Karpas-422 (cell line): Measurements from ENCODE around the gene TRIM32. TPM values are rescaled to one million over a fixed set of nuclear protein-coding genes. Genes with fewer than 3 reads are reported as not detected.

Source experiments
- DNase-seq: peaks from one replicate; pipeline ENCODE4 v3.0.0-alpha.2; 2015
- H2AFZ ChIP-seq: fragments of 200-600 bp; sonication (generic); 2 replicates; pipeline ENCODE4 v1.6.1; 2014; ENCODE audit warnings: antibody characterized with exemption, low read length, mixed read lengths
- H3K27ac ChIP-seq: fragments of 200-600 bp; sonication (generic); 2 replicates; pipeline ENCODE4 v1.5.1; 2014; ENCODE audit warnings: mild to moderate bottlenecking, low read length, moderate library complexity
- H3K27me3 ChIP-seq: fragments of 200-600 bp; sonication (generic); 2 replicates; pipeline ENCODE4 v1.6.1; 2014; ENCODE audit warnings: low read length, mixed read lengths
- H3K36me3 ChIP-seq: fragments of 200-600 bp; sonication (generic); 2 replicates; pipeline ENCODE4 v1.6.1; 2014; ENCODE audit warnings: low read length, mixed read lengths; ENCODE audit not compliant: insufficient read depth
- H3K4me1 ChIP-seq: fragments of 200-600 bp; sonication (generic); 2 replicates; pipeline ENCODE4 v1.6.1; 2014; ENCODE audit warnings: mild to moderate bottlenecking, low read length, mixed read lengths
- H3K4me2 ChIP-seq: fragments of 200-600 bp; sonication (generic); 2 replicates; pipeline ENCODE4 v1.6.1; 2014; ENCODE audit warnings: low read length, low read depth, mild to moderate bottlenecking; ENCODE audit not compliant: poor library complexity, severe bottlenecking
- H3K4me3 ChIP-seq: fragments of 200-600 bp; sonication (generic); 2 replicates; pipeline ENCODE4 v1.5.1; 2014; ENCODE audit warnings: mild to moderate bottlenecking, antibody characterized with exemption, low read length, mixed read lengths
- H3K79me2 ChIP-seq: fragments of 200-600 bp; sonication (generic); 2 replicates; pipeline ENCODE4 v1.6.1; 2014; ENCODE audit warnings: mild to moderate bottlenecking, low read length, mixed read lengths
- H3K9ac ChIP-seq: fragments of 200-600 bp; sonication (generic); 2 replicates; pipeline ENCODE4 v1.6.0; 2014; ENCODE audit warnings: low read length
- H3K9me2 ChIP-seq: fragments of 200-600 bp; sonication (generic), shearing (Covaris generic); replicated peaks from 2 replicates; pipeline ENCODE4 v1.6.0; 2014; ENCODE audit warnings: mild to moderate bottlenecking, low read length, moderate library complexity; ENCODE audit not compliant: insufficient read depth
- H3K9me3 ChIP-seq: fragments of 300-700, 200-600 bp; sonication (generic); 2 replicates; pipeline ENCODE4 v1.6.1; 2014; ENCODE audit warnings: low read length, mixed read lengths
- H4K20me1 ChIP-seq: fragments of 200-600 bp; sonication (generic); 2 replicates; pipeline ENCODE4 v1.6.1; 2014; ENCODE audit warnings: mild to moderate bottlenecking, antibody characterized with exemption, low read length, low read depth; ENCODE audit not compliant: insufficient read depth
- total RNA-seq: library from RNA; depleted of rRNA; stranded (reverse); fragments of >200 nt; shearing (Covaris generic); gene quantifications from 2 replicates; pipeline ENCODE4 v1.2.3, GENCODE V29; 2014; ENCODE audit warnings: low replicate concordance

The TRIM32 gene
- total RNA-seq, 1 experiment from 2014 or later, result 20.7 TPM

DNA sequence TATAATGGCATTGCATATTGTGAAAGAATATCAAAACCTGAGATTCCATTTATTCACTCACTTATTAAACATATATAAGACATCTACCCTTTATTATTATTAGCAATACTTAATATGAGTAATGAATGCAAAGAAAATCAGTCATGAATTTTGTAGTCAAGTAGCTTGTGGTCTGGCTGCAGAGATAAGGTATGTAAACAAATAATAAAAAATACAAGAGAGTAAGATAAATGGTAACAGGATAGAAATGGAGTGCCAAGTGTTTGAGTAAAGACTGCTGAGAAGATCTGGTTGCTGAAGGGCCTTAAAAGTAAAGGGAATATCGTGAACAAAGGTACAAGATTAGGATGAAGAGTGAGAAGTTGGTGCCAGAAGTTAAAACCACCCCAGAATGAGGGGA lies 18.4 kb downstream of the TRIM32 start:
- H3K4me1 ChIP-seq, result no peaks in the 10 kb centered on the region
- H3K4me3 ChIP-seq, result no peak overlapping the region
- H3K79me2 ChIP-seq, result no peaks in the 10 kb centered on the region
- H2AFZ ChIP-seq, result no peak overlapping the region
- H3K9ac ChIP-seq, result no peak overlapping the region
- no peak for DNase-seq
- H3K27me3 ChIP-seq, result no peaks in the 10 kb centered on the region
- 0 out of 2 replicates have a peak, but pooled peaks cover 10% of the 10 kb centered on the region for H4K20me1 ChIP-seq
- H3K9me3 ChIP-seq, result no peaks in the 10 kb centered on the region
- 0 out of 2 replicates have a peak, but pooled peaks cover 1% of the 10 kb centered on the region for H3K36me3 ChIP-seq
- no peaks in the 10 kb centered on the region for H3K9me2 ChIP-seq
- H3K27ac ChIP-seq, result no peak overlapping the region
- no peak overlapping the region for H3K4me2 ChIP-seq

DNA sequence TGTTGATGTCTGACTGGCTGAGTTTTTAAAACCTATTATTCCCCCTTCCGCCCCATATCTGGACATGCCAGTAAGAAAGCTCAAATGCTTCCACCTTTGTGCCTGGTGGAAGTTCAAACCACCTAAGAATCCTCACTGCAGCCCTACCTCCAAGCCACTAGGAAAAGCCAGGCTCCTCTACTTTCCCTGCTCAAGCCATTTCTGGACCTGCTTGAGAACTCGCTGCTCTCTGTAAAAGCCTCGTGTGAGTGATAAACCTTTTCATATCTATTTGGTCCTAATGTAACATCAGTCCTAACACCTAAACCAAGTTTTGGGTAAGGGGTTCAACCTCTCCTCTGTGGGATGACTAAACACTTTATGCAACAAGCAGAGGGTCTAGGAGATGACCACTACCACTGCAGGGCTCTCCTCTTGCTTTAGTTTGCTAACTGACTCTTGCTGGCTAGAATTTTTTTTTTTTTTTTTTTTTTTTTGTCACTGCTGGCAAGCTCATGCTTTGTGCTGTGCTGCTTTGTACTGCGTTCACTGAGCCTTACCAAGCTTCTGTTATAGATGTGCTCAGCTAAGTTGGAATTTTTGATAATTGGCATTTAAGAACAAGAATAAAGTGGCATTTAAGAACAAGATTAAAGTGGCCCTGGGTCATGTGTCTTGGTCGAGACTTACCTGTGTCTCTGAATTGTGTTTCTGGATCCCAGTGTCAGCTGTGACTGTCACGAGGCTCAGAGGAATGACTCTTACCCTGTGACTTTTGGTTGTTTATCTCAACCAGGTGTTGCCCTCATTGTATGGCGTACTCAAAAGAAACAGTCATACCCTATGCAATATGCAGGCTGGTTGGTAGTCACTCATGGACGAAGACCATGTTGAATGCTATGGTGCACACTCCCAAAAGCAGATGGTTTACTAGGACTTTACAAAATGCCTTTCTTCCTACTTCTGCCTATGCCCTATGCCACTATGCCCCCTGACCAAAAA lies 19.5 kb downstream of the TRIM32 start:
- Histone ChIP-seq H3K9me2 (no peaks in the 10 kb centered on the region), H3K27ac (no peak overlapping the region), H3K9me3 (no peaks in the 10 kb centered on the region), H4K20me1 (0 out of 2 replicates have a peak, but pooled peaks cover 10% of the 10 kb centered on the region), H3K4me2 (no peak overlapping the region), H3K27me3 (no peaks in the 10 kb centered on the region), H3K79me2 (no peaks in the 10 kb centered on the region), H3K4me1 (no peaks in the 10 kb centered on the region), H3K9ac (no peak overlapping the region), H2AFZ (no peak overlapping the region), H3K4me3 (no peak overlapping the region), H3K36me3 (no peaks in the 10 kb centered on the region)
- no peak for DNase-seq

DNA sequence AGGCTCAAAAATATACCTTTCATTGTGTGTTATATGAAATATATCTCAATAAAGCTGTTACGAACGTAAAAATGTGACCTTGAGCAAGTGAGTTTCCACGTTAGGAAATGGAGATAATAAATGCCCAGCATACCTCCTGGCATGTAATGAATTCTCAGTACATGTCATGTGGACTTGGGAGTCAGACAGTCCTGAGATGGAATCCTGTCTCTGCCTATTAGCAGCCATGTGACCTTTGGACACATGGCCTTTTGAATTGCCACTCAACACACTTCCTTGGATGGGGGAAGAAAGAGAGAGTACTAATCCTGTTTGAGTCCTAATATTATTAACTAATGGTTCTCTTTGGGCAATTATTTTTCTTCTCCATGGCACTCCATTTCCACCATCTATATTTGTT lies 25.7 kb downstream of the TRIM32 start:
- no peak overlapping the region for H3K9ac ChIP-seq
- H4K20me1 ChIP-seq, result no peaks in the 10 kb centered on the region
- H3K4me2 ChIP-seq, result no peak overlapping the region
- no peaks in the 10 kb centered on the region for H3K36me3 ChIP-seq
- H3K27me3 ChIP-seq, result no peaks in the 10 kb centered on the region
- H3K27ac ChIP-seq, result no peak overlapping the region
- no peak overlapping the region for H2AFZ ChIP-seq
- H3K9me3 ChIP-seq, result no peaks in the 10 kb centered on the region
- no peak for DNase-seq
- no peaks in the 10 kb centered on the region for H3K9me2 ChIP-seq
- H3K79me2 ChIP-seq, result no peaks in the 10 kb centered on the region
- no peak overlapping the region for H3K4me3 ChIP-seq
- no peaks in the 10 kb centered on the region for H3K4me1 ChIP-seq

DNA sequence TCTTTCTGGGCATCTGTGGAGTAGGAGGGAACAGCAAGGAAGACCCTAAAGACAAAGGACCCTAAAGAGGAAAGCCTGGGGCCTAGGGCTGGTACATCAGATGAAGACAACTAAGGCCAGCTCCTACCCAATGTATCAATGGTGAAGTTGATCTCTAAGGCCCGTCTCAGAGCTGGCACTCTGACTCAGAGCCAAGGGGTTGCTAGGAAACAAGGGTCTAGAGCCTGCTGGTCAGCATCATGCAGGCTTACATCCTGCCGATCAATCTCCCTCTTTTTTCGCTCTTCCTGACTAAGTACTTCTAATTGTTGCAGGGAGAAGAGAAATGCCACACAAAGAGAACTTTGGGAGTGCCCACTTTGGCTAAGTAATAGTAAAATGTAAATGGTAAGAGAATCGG lies 26.2 kb downstream of the TRIM32 start:
- no peaks in the 10 kb centered on the region for H3K9me2 ChIP-seq
- H2AFZ ChIP-seq, result no peak overlapping the region
- no peak overlapping the region for H3K9ac ChIP-seq
- no peaks in the 10 kb centered on the region for H4K20me1 ChIP-seq
- DNase-seq, result no peak
- no peaks in the 10 kb centered on the region for H3K27me3 ChIP-seq
- H3K4me1 ChIP-seq, result no peaks in the 10 kb centered on the region
- no peak overlapping the region for H3K27ac ChIP-seq
- H3K9me3 ChIP-seq, result no peaks in the 10 kb centered on the region
- no peak overlapping the region for H3K4me3 ChIP-seq
- no peak overlapping the region for H3K4me2 ChIP-seq
- no peaks in the 10 kb centered on the region for H3K79me2 ChIP-seq
- no peaks in the 10 kb centered on the region for H3K36me3 ChIP-seq

- DNase-seq, result no peak
- no peak overlapping the region for H3K4me3 ChIP-seq
- no peaks in the 10 kb centered on the region for H3K9me2 ChIP-seq
- H3K79me2 ChIP-seq, result no peaks in the 10 kb centered on the region
- H3K9ac ChIP-seq, result no peak overlapping the region
- H3K27ac ChIP-seq, result no peak overlapping the region
- no peaks in the 10 kb centered on the region for H3K36me3 ChIP-seq
- no peaks in the 10 kb centered on the region for H3K27me3 ChIP-seq
- no peak overlapping the region for H3K4me2 ChIP-seq
- H4K20me1 ChIP-seq, result no peaks in the 10 kb centered on the region
- no peaks in the 10 kb centered on the region for H3K9me3 ChIP-seq
- H2AFZ ChIP-seq, result no peak overlapping the region
- no peaks in the 10 kb centered on the region for H3K4me1 ChIP-seq
These were observed 28.6 kb downstream of the TRIM32 start for GRCh38 chr9:116715751-116716150.

GRCh38 chr9:116716438-116716837 lies 29.3 kb downstream of the TRIM32 start:
- Histone ChIP-seq H3K9ac (no peak overlapping the region), H3K27me3 (no peaks in the 10 kb centered on the region), H3K4me3 (no peak overlapping the region), H3K36me3 (no peaks in the 10 kb centered on the region), H3K79me2 (no peaks in the 10 kb centered on the region), H3K9me2 (no peaks in the 10 kb centered on the region), H2AFZ (no peak overlapping the region), H3K4me2 (no peak overlapping the region), H3K27ac (no peak overlapping the region), H4K20me1 (no peaks in the 10 kb centered on the region), H3K9me3 (no peaks in the 10 kb centered on the region), H3K4me1 (no peaks in the 10 kb centered on the region)
- DNase-seq, result no peak

- Histone ChIP-seq H3K4me3 (no peak overlapping the region), H3K27me3 (no peaks in the 10 kb centered on the region), H3K9ac (no peak overlapping the region), H2AFZ (no peak overlapping the region), H3K79me2 (no peaks in the 10 kb centered on the region), H3K9me2 (no peaks in the 10 kb centered on the region), H3K4me1 (no peaks in the 10 kb centered on the region), H3K27ac (no peak overlapping the region), H3K36me3 (no peaks in the 10 kb centered on the region), H4K20me1 (no peaks in the 10 kb centered on the region), H3K9me3 (no peaks in the 10 kb centered on the region), H3K4me2 (no peak overlapping the region)
- no peak for DNase-seq
These were observed 30.0 kb downstream of the TRIM32 start for GRCh38 chr9:116717150-116717549.

DNA sequence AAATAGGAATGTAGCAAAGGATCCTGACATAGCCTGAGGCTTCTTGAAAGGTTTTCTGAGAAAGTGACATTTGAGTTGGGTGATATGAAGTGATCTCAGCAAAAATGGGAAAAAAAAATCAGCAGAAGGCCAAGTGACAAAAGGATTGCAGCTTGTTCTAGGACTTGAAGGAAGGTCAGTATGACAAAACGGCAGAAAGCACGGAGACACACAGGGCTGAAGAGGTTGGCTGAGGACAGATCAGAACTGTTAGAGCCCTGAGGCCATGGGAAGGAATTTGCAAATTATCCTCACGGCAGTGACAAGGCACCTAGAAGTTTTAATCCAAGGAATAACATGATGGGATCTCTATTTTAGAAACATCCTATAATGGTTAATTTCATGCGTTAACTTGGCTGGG lies 31.0 kb downstream of the TRIM32 start:
- no peak overlapping the region for H3K9ac ChIP-seq
- no peak overlapping the region for H2AFZ ChIP-seq
- no peaks in the 10 kb centered on the region for H3K4me1 ChIP-seq
- no peak overlapping the region for H3K4me2 ChIP-seq
- no peak overlapping the region for H3K27ac ChIP-seq
- H3K9me3 ChIP-seq, result no peaks in the 10 kb centered on the region
- no peaks in the 10 kb centered on the region for H3K27me3 ChIP-seq
- no peaks in the 10 kb centered on the region for H3K9me2 ChIP-seq
- no peak overlapping the region for H3K4me3 ChIP-seq
- H3K79me2 ChIP-seq, result no peaks in the 10 kb centered on the region
- H4K20me1 ChIP-seq, result no peaks in the 10 kb centered on the region
- DNase-seq, result no peak
- H3K36me3 ChIP-seq, result no peaks in the 10 kb centered on the region
